Anterior cingulate cortex (tissue), 58 donors: ENCODE measurements around the gene TRAK1.
"Not testable (repeated sequence)": the region's sequence is repeated elsewhere in the genome, so short reads cannot be mapped to it uniquely, and the experiment has no call there.

Experiments used
- DNase-seq, 58 donors: peaks; one replicate each; lab custom pipeline; 2025; lab: John Stamatoyannopoulos, UW

Gene TRAK1

GRCh38 chr3:42094691-42095391 lies 3.7 kb downstream of the TRAK1 start:
- no peak for DNase-seq

DNA sequence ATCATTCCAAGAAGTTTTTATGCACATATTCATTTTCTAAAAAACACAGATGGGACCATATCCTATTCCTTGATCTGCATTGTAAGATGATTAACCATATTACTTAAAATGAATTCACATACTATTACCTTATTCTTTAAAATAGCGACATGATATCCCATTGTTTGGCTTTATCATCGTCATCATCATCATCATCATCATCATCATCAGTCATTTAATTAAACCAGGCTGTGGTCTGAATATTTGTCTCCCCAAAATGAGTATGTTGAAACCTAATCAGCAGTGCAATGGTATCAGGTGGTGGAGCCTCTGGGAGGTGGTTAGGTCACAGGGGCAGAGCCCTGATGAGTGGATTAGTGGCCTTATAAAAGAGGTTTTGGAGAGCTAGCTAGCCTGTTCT lies 4.4 kb downstream of the TRAK1 start:
- DNase-seq: no peak

DNA sequence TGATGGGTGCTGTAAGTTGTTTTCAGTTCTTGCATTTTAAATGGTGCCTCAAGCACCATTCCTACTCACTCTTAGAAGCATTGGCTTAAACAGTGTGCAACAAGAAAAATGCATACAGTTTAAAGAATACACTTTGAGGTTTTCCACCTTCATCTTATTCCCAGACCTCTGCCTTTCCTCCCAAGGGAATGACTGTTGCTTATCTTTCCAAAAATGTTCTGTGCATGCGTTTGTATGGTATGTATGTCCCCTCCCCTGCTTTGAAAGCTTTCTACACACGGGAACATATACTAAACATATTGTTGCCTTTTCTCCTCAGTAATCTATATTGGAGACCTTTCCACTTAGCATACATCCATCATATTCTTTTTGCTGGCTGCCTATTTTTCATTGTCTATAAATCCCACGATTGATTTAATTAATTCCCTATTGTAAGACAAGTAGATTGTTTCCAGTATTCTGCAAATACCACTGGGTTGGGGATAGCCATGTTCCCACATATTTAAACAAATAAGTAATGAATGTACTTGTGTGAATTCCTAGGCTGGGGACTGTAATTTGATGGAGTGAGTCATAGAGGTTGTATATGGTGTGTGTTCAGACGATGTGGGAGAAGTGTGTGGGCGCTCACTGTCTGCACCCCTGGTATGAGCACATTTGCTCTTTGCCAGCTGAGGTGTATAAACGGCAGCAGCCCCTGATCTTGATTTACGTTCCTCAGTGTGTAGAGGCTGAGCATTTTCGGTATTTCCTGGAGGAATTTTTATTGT lies 5.8 kb downstream of the TRAK1 start:
- no peak for DNase-seq

- no peak for DNase-seq
These were observed 6.4 kb downstream of the TRAK1 start for GRCh38 chr3:42097566-42097946.

DNA sequence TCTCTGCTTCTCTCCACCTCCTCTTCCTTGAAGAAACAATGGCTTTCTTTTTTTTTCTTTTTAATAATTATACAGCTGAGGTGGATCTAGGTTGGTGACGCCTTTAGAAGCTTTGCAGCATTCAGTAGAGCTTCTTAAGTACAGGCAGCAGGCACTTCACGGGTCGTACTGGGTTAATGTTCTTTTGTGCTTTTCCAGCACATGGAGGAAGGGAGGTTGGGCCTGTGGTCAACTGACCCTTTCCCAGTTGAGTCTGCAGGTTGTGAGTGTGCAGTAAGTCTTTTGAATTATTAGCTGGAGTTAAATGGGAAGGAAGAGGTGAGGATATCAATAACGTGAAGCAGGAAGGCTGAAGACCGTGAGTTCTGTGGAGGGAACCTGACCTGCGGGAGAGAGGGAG lies 7.0 kb downstream of the TRAK1 start:
- DNase-seq: no peak

DNA sequence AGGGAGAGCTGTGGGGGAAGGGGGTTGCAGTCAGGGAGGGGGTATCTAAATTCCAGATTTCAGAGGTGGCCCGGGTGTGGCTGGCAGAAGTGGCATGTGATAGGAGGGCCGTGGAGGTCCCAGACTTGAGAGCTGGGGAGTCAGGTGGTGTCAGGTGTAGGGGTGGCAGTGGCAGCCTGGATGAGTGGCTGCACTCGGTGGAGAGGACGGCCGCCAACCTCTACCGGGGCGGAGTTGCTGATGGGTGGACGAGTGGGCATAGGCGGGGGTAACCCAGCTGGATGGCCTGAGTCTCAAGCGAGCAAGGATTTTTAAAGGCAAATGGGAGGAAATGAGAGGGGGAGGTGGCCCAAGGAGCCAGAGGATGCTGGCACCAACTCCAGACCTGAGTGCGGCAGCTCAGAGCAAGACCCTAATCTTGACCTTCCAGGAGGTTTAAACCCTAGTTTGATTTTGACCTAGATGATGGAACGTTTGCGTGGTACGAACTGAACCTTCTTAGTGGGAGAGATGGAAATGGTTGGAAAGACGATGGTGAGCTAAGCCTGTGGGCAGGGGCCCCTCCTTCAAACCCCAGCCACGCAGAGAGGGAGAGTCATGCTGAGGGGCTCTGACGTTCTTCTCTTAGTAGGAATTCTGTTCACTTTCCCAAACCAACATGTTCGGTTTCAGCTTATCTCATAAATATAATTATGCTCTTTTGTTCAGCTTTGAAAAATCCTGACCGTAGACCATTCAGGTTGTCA lies 8.0 kb downstream of the TRAK1 start:
- no peak for DNase-seq

DNA sequence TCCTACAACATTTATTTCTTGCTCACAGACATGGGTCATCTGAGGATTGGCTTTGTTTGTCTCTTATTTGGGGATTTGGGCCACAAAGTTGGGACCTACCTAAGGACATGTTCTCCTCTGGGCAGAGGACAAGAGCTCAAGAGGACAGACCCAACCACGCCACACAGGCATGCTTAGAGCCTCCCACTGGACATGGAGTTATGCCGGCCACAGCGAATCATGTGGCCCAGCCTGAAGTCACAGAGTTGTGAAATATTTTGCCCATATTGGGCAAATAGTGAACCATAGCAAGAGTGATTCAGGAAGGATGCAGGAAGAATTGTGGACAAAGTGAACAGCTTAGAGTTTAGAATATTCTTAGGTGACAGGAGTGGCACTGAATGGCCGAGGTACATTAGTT lies 9.9 kb downstream of the TRAK1 start:
- DNase-seq: peak in 7 of 58 donors; percentile 10 to 58 (median 19)

DNA sequence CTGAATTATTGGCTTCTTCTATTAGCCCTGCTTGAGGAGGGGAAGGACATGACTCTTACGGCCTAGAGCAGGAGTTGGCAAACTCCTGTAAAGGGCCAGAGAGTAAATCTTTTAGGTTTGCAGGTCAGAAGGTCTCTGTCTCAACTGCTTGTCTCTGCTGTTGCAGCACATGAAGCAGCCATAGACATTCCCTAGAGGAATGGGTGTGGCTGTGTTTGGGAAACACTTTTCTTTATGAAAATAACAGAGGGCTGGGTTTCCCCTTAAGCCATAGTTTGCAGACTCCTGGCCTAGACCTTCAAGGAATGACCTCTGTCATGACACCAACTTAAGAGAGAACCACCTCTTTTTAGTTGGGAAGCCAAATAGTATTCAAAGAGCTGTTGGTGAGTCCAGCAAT lies 10.3 kb downstream of the TRAK1 start:
- DNase-seq: no peak

DNA sequence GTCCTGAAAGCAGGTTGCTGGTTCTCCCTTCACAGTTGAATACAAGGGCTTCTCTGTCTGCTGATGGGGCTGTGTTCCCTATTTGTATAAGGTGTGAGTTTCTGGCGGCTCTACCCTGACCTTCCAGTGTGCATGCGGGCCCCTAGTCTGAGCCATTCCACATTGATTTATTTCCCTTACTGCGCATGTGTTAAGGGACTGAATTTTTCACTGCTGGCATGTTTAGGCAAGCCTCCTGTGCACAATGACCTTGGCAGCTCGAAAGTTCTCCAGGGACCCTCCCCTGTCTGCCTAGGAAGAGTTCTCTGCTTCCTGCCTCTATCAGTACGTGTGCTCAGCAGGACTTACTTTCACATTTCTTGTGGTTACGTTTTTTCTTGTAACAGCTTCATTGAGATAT lies 11.4 kb downstream of the TRAK1 start:
- DNase-seq: no peak

DNA sequence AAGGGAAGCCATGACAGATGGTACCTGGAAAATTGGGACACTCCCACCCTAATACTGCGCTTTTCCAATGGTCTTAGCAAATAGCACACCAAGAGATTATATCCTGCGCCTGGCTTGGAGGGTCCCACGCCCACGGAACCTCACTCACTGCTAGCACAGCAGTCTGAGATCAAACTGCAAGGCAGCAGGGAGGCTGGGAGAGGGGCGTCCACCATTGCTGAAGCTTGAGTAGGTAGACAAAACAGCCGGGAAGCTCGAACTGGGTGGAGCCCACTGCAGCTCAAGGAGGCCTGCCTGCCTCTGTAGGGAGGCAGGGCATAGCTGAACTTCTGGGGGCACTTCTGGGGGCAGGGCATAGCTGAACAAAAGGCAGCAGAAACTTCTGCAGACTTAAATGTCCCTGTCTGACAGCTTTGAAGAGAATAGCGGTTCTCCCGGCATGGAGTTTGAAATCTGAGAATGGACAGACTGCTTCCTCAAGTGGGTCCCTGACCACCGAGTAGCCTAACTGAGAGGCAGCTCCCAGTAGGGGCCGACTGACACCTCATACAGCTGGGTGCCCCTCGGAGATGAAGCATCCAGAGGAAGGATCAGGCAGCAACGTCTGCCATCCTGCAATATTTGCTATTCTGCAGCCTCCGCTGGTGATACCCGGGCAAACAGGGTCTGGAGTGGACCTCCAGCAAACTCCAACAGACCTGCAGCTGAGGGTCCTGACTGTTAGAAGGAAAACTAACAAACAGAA lies 12.9 kb downstream of the TRAK1 start:
- DNase-seq: not testable (repeated sequence)

GRCh38 chr3:42105994-42106393 lies 14.8 kb downstream of the TRAK1 start:
- not testable (repeated sequence) for DNase-seq

DNA sequence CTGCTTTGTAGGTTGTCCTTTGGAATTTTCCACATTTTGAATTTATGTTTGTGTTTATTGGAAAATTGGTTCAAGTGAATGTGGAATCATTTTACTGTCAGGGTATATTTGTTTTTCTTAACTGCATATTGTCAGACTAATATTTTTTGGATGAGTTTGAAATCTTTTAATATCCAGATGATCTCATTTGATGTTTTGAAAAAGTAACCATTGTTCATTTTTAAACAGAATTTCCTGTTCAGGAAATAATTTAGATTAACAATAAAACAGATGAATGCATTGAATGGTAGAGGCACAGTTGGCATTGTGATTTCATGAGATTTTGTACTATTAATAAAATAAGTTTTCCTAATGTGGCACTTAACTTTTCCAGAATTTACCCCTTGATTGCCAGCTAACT lies 15.5 kb downstream of the TRAK1 start:
- DNase-seq: no peak

- DNase-seq: no peak
These were observed 19.5 kb downstream of the TRAK1 start for GRCh38 chr3:42110631-42111030.

DNA sequence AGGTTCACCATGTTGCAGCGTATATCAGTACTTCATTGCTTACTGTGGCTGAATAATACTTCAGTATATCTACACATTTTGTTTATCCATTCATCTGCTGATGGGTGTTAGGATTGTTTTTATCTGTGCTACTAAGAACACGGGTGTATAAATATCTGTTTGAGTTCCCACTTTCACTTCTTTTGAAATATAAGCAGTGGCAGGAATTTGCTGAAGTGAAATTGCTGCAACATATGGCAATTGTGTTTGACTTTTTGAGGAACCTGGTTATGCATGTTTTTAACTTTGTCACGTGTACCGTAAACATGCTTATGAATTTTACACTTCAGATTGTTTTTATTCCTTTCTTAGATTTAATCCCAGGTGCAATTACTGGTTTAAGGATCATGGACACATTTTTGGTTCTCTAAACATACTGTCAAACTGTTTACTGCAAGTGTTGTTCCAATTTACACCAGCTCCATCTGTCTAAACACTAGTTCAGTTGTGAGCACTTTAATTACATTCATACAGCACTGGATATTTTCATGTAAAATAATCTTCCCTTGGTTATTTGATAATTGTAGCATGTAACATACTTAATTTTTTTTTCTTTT lies 23.1 kb downstream of the TRAK1 start:
- peak in 1 of 58 donors; percentile 21 for DNase-seq

GRCh38 chr3:42115215-42115614 lies 24.1 kb downstream of the TRAK1 start:
- DNase-seq: no peak

GRCh38 chr3:42115946-42116345 lies 24.8 kb downstream of the TRAK1 start:
- no peak for DNase-seq

DNA sequence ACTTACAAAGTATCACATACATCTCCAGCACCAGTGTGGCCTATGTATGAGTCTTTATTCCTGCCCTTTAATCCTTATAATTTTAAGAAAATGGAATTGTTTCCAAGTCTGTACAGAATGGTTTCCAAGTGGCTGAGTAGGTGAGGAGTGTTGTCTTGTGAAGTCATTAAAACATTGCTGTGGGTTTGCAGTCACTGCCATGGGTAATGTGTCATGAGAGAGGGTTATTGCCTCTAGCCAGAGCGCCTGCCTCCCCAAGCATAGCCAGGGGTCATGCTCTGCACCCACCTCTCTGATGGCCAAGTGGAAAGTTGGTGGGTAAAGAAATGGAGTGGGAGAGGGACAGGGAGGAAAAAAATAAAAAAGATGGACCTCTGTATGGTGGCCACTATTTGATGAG lies 25.3 kb downstream of the TRAK1 start:
- no peak for DNase-seq

- DNase-seq: peak in 36 of 58 donors; percentile 6 to 67 (median 34)
These were observed 26.2 kb downstream of the TRAK1 start for GRCh38 chr3:42117175-42118008.

DNA sequence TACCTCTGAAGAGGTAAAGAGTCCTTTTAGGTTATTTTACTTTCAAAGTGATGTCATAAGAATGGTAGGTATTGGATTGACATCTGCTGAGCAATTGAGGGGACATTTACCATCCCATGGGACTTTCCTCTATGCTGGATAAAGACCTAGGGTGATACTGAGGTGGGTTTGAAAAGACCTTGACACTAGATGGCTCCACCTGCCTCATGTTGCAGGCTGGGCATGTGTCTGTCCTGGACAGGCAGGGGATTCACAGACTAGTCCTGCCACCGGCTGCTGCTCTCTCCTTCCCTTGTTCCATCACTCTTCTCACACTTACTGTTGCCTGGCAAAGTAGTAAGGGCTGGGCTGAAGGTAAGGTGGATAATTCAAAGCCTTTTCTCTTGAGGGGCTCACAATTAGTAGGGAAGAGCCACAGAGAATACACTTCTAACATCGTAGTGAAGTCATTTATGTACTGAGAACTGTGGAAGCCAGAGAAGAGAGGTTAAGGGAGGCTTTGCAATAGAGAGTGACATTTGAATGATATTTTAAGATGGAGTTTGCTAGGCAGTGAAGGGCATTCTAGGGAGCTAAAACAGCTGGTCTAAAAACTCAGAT lies 27.7 kb downstream of the TRAK1 start:
- DNase-seq: peak in 13 of 58 donors; percentile 10 to 37 (median 20)
